OCI-LY7 (cell line): ENCODE results near the gene RNF166. TPM values are rescaled to one million over a fixed set of nuclear protein-coding genes. Genes with fewer than 3 reads are reported as not detected.

Experiments
- BruUV-seq: library from RNA; stranded (reverse); fragments of 400-500 nt; replicated peaks from 2 replicates; lab custom pipeline; 2021; lab: Mats Ljungman, UMichigan
- CTCF ChIA-PET: fragments of 300-600 bp; sonication (Branson Sonifier 250); formaldehyde crosslinking; loops from one replicate; lab custom pipeline; 2022; ENCODE audit warnings: antibody characterized with exemption; ENCODE audit not compliant: unreplicated experiment; lab: Charles Lee
- POLR2A ChIA-PET: fragments of 300-600 bp; sonication (Branson Sonifier 250); formaldehyde crosslinking; loops from one replicate; lab custom pipeline; 2022; ENCODE audit warnings: antibody characterized with exemption; lab: Charles Lee
- DNase-seq: peaks from one replicate; pipeline ENCODE4 v3.0.0-alpha.2; 2015; ENCODE audit warnings: low spot score
- H2AFZ ChIP-seq: fragments of 200-600 bp; sonication (generic), shearing (Covaris generic); 2 replicates; pipeline ENCODE4 v1.6.1; 2014; ENCODE audit warnings: mild to moderate bottlenecking, antibody characterized with exemption, low read length, moderate library complexity
- H3K27ac ChIP-seq: fragments of 200-600 bp; sonication (generic); 2 replicates; pipeline ENCODE4 v1.5.1; 2014; ENCODE audit warnings: mixed run types, low read depth, mild to moderate bottlenecking, moderate library complexity, low read length, inconsistent platforms; ENCODE audit not compliant: poor library complexity, severe bottlenecking
- H3K36me3 ChIP-seq: fragments of 200-600 bp; sonication (generic); 2 replicates; pipeline ENCODE4 v1.6.1; 2014; ENCODE audit warnings: mild to moderate bottlenecking, antibody characterized with exemption, low read length, moderate library complexity, mixed read lengths; ENCODE audit not compliant: insufficient read depth
- H3K4me1 ChIP-seq: fragments of 200-600 bp; sonication (generic); 2 replicates; pipeline ENCODE4 v1.5.1; 2014; ENCODE audit warnings: mild to moderate bottlenecking, low read length; ENCODE audit not compliant: insufficient read depth, poor library complexity, severe bottlenecking
- H3K4me2 ChIP-seq: fragments of 200-600 bp; sonication (generic); 2 replicates; pipeline ENCODE4 v1.6.1; 2014; ENCODE audit warnings: mild to moderate bottlenecking, low read length
- H3K4me3 ChIP-seq: fragments of 200-600 bp; sonication (generic); 2 replicates; pipeline ENCODE4 v1.5.1; 2014; ENCODE audit warnings: mild to moderate bottlenecking, low read depth, low read length; ENCODE audit not compliant: poor library complexity, severe bottlenecking
- H3K79me2 ChIP-seq: fragments of 200-600 bp; sonication (generic); 2 replicates; pipeline ENCODE4 v1.6.1; 2016; ENCODE audit warnings: low read depth, mild to moderate bottlenecking, low read length, moderate library complexity, mixed read lengths; ENCODE audit not compliant: insufficient read depth
- H3K9me2 ChIP-seq: fragments of 200-600 bp; sonication (generic); 2 replicates; pipeline ENCODE4 v1.6.1; 2016; ENCODE audit warnings: mild to moderate bottlenecking, low read length, mixed read lengths; ENCODE audit not compliant: insufficient read depth
- H3K9me3 ChIP-seq: fragments of 200-600 bp; sonication (generic); 2 replicates; pipeline ENCODE4 v1.6.1; 2014; ENCODE audit warnings: mild to moderate bottlenecking, mixed run types, low read length, mixed read lengths
- H4K20me1 ChIP-seq: fragments of 200-600 bp; sonication (generic); 2 replicates; pipeline ENCODE4 v1.6.1; 2014; ENCODE audit warnings: mild to moderate bottlenecking, antibody characterized with exemption, low read length, moderate library complexity, mixed read lengths; ENCODE audit not compliant: insufficient read depth
- CTCF ChIP-seq: fragments of 200-600 bp; sonication (generic); conservative IDR thresholded peaks from 2 replicates; pipeline ENCODE4 v1.5.1; 2014; ENCODE audit warnings: mild to moderate bottlenecking, antibody characterized with exemption, low read length, moderate library complexity, mixed read lengths
- EZH2phosphoT487 ChIP-seq: fragments of 200-600 bp; sonication (generic); IDR thresholded peaks from 2 replicates; pipeline ENCODE4 v1.6.1; 2018; ENCODE audit warnings: low read depth, borderline replicate concordance, mild to moderate bottlenecking, mixed run types, antibody characterized with exemption, low read length, moderate library complexity, mixed read lengths
- intact Hi-C: fragments of 100-400 bp; cut with micrococcal nuclease; formaldehyde crosslinking; loops from one replicate; pipeline ENCODE4 v1.10.0; 2022; ENCODE audit not compliant: unreplicated experiment
- total RNA-seq, 2 experiments: library from RNA; depleted of rRNA in 1 of 2; stranded (reverse); fragments of >200 nt in 1 of 2; shearing (Covaris generic) in 1 of 2; gene quantifications; 2 replicates each; pipeline ENCODE4 v1.2.3, GENCODE V29; 2014 to 2022

Gene RNF166
- total RNA-seq, 2 experiments from 2014 or later, result 52.4 to 56.2 TPM

- Histone ChIP-seq H2AFZ (peak within 1 kb of the TSS; percentile 13; the same call in 1 of the 2 replicates), H3K4me3 (peak within 1 kb of the TSS; percentile 86), H4K20me1 (no peaks in the 10 kb centered on the region), H3K9me2 (no peaks in the 10 kb centered on the region), H3K9me3 (no peaks in the 10 kb centered on the region), H3K36me3 (peaks cover 12% of the 10 kb centered on the region; the same call in 1 of the 2 replicates), H3K4me2 (peak within 1 kb of the TSS; percentile 83), H3K27ac (peak within 1 kb of the TSS; percentile 88), H3K79me2 (peaks cover 37% of the 10 kb centered on the region; the same call in 1 of the 2 replicates), H3K4me1 (peaks cover 31% of the 10 kb centered on the region)
- DNase-seq, result peak; percentile 99
- intact Hi-C loops, result loop anchor here (1.0 to 10.0 kb wide), 5 partner anchors 12 to 208 kb away; partner anchors contain the start of genes CDT1, CYBA and ZFPM1
- POLR2A ChIA-PET, result interaction anchor here (0.7 to 1.0 kb wide), 2 partner anchors 10 to 1175 kb away, joined by 3 to 9 read pairs; no protein-coding TSS in a partner anchor
- CTCF ChIA-PET, result interaction anchor here (0.5 to 1.4 kb wide), 2 partner anchors 22 to 105 kb away, joined by 3 read pairs; no protein-coding TSS in a partner anchor
- no TSS peak for BruUV-seq
- TF ChIP-seq EZH2phosphoT487 (no peak), CTCF (0 out of 2 replicates have a peak, but pooled peaks have one; percentile 22)
Measured at GRCh38 chr16:88662843-88663606, 43.2 kb downstream of the RNF166 start, which contains the start of gene MVD. TSS of gene MVD (minus strand) at chr16:88663091. CDS start at chr16:88663080, 11 bp downstream.

GRCh38 chr16:88662222-88662842 is 43.9 kb downstream of the RNF166 start:
- Histone ChIP-seq H3K9me3 (no peaks in the 10 kb centered on the region), H3K36me3 (peaks cover 19% of the 10 kb centered on the region; the same call in 1 of the 2 replicates), H3K79me2 (peaks cover 37% of the 10 kb centered on the region; the same call in 1 of the 2 replicates), H3K4me3 (peak overlapping the region; percentile 86), H3K27ac (peak overlapping the region; percentile 56), H2AFZ (peak overlapping the region; percentile 13; the same call in 1 of the 2 replicates), H3K4me1 (peaks cover 31% of the 10 kb centered on the region), H3K4me2 (peak overlapping the region; percentile 83), H4K20me1 (no peaks in the 10 kb centered on the region), H3K9me2 (no peaks in the 10 kb centered on the region)
- TF ChIP-seq CTCF, result no peak
- TF ChIP-seq EZH2phosphoT487, result no peak
- POLR2A ChIA-PET, result interaction anchor here (0.7 to 1.0 kb wide), 2 partner anchors 10 to 1176 kb away, joined by 3 to 9 read pairs; no protein-coding TSS in a partner anchor
- intact Hi-C loops, result loop anchor here (5.0 to 10.0 kb wide), 3 partner anchors 120 to 208 kb away; partner anchors contain the start of genes CDT1 and ZFPM1
- DNase-seq, result peak; percentile 32
- BruUV-seq, result TSS peak; percentile 75
- CTCF ChIA-PET, result no interaction called here
